ENCODE measurements around the gene ABT1.

ABT1 gene

DNA sequence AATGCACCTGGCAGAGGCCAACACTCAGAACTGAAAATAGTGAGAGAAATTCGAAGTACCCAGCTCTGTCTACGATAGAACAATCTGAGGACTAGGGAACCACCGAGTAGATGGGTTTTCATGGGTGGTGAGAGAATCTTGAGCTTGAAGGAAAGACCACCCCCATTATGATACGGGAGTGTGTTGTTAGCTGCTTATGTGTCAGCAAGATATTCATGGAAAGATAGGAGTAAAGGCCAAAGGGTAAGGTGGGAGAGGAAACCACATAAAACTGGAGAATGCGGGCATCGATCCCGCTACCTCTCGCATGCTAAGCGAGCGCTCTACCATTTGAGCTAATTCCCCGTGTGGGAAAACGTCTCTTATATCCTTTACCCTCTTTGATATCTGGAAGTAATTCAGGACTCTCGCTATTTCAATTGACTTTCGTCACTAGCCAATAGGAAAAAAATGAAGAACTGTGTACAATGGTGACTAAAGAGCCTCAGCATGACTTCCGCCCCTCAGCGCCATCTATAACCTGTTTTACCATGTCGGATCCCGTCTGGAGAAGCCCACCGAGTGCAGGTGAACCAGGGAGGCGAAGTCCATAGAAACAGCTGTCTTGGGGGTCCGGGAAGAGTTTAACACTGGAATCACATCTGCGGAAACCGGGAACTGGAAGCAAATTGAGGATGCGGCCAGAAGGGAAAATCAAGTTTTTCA, 25.0 kb upstream of the ABT1 start:
- H3K27ac ChIP-seq: peak overlapping the region; percentile 25
- peak overlapping the region; percentile 78 for H3K4me3 ChIP-seq (ENCODE audit: low read depth, low read length)
- TF ChIP-seq, protein P1, sequence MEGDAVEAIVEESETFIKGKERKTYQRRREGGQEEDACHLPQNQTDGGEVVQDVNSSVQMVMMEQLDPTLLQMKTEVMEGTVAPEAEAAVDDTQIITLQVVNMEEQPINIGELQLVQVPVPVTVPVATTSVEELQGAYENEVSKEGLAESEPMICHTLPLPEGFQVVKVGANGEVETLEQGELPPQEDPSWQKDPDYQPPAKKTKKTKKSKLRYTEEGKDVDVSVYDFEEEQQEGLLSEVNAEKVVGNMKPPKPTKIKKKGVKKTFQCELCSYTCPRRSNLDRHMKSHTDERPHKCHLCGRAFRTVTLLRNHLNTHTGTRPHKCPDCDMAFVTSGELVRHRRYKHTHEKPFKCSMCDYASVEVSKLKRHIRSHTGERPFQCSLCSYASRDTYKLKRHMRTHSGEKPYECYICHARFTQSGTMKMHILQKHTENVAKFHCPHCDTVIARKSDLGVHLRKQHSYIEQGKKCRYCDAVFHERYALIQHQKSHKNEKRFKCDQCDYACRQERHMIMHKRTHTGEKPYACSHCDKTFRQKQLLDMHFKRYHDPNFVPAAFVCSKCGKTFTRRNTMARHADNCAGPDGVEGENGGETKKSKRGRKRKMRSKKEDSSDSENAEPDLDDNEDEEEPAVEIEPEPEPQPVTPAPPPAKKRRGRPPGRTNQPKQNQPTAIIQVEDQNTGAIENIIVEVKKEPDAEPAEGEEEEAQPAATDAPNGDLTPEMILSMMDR (IDR thresholded peaks at IDR 0.05; ENCODE audit: low read depth, low read length): no peak
- peaks cover 4% of the 10 kb centered on the region; the same call in 1 of the 2 replicates for H3K36me3 ChIP-seq
- H3K27me3 ChIP-seq (ENCODE audit: insufficient read depth, low read depth, severe bottlenecking): no peaks in the 10 kb centered on the region
- H3K9me3 ChIP-seq (ENCODE audit: severe bottlenecking): no peaks in the 10 kb centered on the region
- DNase-seq: peak; percentile 77

DNA sequence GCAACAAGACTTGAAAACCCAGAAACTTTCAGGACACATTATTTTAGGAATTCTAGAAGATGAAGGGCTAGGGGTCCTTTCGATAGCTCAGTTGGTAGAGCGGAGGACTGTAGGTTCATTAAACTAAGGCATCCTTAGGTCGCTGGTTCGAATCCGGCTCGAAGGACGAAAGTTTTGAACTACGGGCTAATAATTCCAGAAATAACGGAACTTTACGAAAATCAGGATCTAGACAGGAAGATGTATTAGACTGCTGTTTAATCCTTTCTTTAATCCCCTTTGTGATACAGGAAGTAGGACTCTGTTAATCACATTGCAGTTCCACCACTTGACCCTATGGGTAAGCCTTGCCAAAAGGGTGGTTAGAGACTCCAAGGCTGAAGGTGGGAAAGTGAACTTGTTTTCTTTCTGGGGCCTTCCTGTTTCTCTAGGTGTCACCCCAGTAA, 21.2 kb upstream of the ABT1 start:
- H3K27ac ChIP-seq: no peak overlapping the region
- H3K27me3 ChIP-seq (ENCODE audit: insufficient read depth, low read depth, severe bottlenecking): no peaks in the 10 kb centered on the region
- peaks cover 12% of the 10 kb centered on the region for H3K9me3 ChIP-seq (ENCODE audit: severe bottlenecking)
- DNase-seq: no peak
- no peak overlapping the region for H3K4me3 ChIP-seq (ENCODE audit: low read depth, low read length)
- H3K36me3 ChIP-seq: peaks cover 4% of the 10 kb centered on the region; the same call in 1 of the 2 replicates
- TF ChIP-seq, protein P1 (IDR thresholded peaks at IDR 0.05; ENCODE audit: low read depth, low read length): no peak

DNA sequence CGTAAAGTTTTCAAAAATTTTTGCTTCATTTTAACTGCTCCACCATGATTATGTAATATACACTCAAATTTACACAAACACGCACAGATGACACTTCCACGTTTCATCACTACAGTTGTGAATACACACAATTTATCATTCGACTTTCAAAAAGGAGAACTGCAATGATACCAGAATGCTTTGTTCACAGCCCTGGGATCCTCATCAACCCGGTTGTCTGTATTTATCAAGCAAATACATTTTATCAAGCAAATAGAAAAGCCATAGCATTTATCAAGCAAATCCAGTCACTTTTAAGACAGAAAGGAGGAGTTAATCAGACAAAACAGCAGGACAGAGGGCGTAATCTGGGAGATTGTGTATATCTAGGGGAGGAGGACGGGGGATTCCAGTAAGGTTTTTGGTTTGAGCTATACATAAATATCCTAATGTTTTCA, 20.3 kb upstream of the ABT1 start:
- H3K36me3 ChIP-seq: peaks cover 4% of the 10 kb centered on the region; the same call in 1 of the 2 replicates
- TF ChIP-seq, protein P1 (IDR thresholded peaks at IDR 0.05; ENCODE audit: low read depth, low read length): no peak
- peaks cover 6% of the 10 kb centered on the region for H3K27me3 ChIP-seq (ENCODE audit: insufficient read depth, low read depth, severe bottlenecking)
- H3K4me3 ChIP-seq (ENCODE audit: low read depth, low read length): no peak overlapping the region
- no peak overlapping the region for H3K27ac ChIP-seq
- no peak for DNase-seq
- H3K9me3 ChIP-seq (ENCODE audit: severe bottlenecking): peaks cover 12% of the 10 kb centered on the region

DNA sequence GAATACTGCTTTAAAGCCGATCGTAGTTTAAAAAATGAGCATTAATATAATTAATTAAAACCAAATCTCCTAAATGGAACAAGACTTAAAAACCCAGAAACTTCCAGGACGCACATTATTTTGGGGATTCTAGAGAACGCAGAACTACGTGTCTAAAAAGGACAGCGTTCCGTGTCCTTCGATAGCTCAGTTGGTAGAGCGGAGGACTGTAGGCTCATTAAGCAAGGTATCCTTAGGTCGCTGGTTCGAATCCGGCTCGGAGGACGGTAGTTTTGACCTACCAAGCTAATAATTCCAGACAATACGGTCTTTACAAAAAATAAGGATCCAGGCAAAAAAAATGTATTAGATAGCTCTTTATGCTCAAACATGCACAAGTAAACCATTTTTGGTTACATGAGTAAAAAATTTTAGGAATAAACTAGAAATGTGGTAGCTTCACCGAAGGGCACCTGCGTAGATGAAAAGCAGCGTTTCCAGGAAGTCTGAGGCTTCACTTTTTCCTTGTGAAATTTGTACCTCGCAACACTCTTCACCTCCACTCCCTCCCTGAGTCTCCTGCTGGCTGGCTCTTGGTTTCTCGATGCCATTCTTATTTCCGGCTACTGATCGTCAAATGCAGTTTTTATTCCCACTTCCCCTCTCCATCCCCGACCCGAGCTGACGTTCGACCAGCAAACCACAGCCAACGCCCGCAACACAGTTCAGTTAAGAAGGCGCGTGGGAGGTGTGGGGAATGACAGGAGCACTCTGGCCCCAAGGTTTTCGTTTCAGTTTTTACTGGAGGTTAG, 19.6 kb upstream of the ABT1 start:
- Histone ChIP-seq H3K27me3 (ENCODE audit: insufficient read depth, low read depth, severe bottlenecking) (peaks cover 6% of the 10 kb centered on the region), H3K9me3 (ENCODE audit: severe bottlenecking) (peaks cover 12% of the 10 kb centered on the region), H3K36me3 (peaks cover 2% of the 10 kb centered on the region; the same call in 1 of the 2 replicates), H3K4me3 (ENCODE audit: low read depth, low read length) (no peak overlapping the region), H3K27ac (no peak overlapping the region)
- no peak for DNase-seq
- TF ChIP-seq, protein P1 (IDR thresholded peaks at IDR 0.05; ENCODE audit: low read depth, low read length): no peak

DNA sequence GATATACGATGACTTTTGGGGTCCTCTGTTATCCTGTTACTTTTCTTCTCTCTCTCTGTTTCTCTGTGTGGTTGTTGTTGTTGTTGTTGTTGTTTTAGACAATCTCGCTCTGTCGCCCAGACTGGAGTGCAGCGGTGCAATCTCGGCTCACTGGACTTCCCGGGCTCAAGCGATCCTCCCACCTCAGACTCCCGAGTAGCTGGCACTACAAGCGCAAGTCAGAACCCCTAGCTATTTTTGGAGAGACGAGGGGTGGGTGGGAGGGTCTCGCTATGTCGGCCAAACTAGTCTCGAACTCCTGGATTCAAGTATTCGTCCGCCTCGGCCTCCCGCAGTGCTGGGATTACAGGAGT, 19.1 kb upstream of the ABT1 start:
- TF ChIP-seq, protein P1 (IDR thresholded peaks at IDR 0.05; ENCODE audit: low read depth, low read length): no peak
- Histone ChIP-seq H3K36me3 (no peaks in the 10 kb centered on the region), H3K4me3 (ENCODE audit: low read depth, low read length) (no peak overlapping the region), H3K27me3 (ENCODE audit: insufficient read depth, low read depth, severe bottlenecking) (peaks cover 6% of the 10 kb centered on the region), H3K27ac (no peak overlapping the region), H3K9me3 (ENCODE audit: severe bottlenecking) (peaks cover 12% of the 10 kb centered on the region)
- DNase-seq: no peak
